GM19463 (cell line): Measurements from ENCODE around the gene MAGI3.
"Not testable (repeated sequence)": the region's sequence is repeated elsewhere in the genome, so short reads cannot be mapped to it uniquely, and the experiment has no call there.

ENCODE experiments used
- ATAC-seq: cut with Tn5 transposase; IDR thresholded peaks from one replicate; pipeline ENCODE4 v1.9.1; 2021; ENCODE audit warnings: mild to moderate bottlenecking, moderate library complexity; ENCODE audit not compliant: unreplicated experiment

MAGI3 gene

DNA sequence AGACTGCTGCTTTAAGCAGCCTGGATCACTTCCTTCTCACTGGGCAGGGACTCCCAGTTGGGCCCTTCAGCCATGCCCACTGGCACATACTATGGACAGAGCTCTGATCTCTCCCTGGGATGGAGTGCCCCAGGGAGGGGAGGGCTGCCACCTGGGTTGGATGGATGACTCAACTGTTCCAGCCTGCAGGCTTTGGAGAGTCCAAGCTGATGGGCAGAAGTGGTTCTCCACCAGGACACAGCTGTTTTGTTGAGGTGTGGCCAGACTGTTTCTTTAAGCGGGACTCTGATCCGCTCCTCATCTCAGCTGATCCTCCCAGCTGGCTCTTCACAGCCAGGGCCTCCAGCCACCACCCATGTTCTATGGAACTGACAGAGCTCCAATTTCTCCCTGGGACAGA lies 166.9 kb downstream of the MAGI3 start:
- ATAC-seq: no peak

DNA sequence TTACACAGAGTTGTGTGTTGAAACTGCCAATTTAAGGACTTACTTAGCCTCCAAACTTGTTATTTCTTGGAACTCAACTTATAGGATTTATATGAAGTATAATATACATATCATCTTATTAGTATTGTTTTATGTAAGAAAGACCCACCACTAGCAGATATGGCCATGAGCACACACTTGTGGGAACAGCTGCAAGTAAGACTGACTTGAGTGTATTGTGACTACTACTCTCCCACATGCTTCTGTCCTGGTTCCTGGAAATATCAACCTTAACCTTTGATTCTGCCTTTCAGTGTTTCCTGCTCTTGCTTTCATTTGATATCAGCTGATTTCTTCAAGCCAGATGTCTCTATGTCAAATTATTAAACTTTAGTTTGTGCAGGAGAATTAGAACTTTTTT lies 175.3 kb downstream of the MAGI3 start:
- ATAC-seq: no peak

DNA sequence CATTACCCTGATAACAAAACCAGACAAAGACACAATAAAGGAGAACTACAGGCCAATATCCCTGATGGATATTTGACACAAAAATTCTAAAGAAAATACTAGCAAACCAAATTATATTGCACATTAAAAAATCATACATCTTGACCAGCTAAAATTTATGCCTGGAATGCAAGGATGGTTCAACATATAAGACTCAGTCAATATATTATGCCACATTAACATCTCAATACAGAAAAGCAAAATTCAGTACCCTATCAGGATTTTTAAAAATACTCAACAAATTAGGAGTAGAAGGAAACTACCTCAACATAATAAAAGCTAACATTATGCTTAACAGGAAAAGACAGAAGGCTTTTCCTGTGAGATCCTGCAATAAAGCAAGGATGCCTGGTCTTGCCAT lies 177.1 kb downstream of the MAGI3 start:
- ATAC-seq: no peak

GRCh38 chr1:113575744-113576260 lies 185.5 kb downstream of the MAGI3 start:
- ATAC-seq: not testable (repeated sequence)

DNA sequence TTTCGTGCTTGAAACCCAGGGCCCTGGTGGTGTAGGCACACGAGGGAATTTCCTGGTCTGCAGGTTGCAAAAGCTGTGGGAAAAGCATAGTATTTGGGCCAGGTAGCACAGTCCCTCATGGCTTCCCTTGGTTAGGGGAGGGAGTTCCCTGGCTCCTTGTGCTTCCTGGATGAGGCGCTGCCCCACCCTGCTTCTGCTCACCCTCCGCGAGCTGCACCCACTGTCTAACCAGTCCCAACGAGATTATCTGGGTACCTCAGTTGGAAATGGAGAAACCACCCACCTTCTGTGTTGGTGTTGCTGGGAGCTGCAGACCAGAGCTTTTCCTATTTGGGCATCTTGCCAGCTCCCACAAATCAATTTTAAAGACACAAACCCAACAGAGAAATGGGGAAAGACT lies 186.0 kb downstream of the MAGI3 start:
- ATAC-seq: no peak

GRCh38 chr1:113579256-113580018 lies 189.1 kb downstream of the MAGI3 start:
- no peak for ATAC-seq

GRCh38 chr1:113581323-113581722 lies 191.0 kb downstream of the MAGI3 start:
- ATAC-seq: no peak

DNA sequence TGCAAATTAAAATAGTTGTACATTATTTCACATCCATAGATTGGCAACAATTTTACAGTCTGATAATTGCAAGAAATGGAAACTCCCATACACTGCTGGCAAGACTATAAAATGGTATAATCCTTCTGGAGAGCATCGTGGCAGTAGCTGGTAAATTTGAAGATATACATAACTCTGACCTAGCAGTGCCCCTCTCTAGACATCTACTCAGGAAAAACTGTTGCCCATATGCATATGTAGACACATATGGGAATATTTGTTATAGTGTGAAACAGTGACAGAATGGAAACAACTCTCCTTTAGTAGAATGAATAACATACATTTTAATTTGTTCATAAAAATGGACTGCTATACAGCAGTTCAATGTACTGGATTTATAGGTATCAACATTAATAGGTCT lies 191.8 kb downstream of the MAGI3 start:
- no peak for ATAC-seq

- ATAC-seq: no peak
Observed at GRCh38 chr1:113587475-113587874, 197.2 kb downstream of the MAGI3 start.

DNA sequence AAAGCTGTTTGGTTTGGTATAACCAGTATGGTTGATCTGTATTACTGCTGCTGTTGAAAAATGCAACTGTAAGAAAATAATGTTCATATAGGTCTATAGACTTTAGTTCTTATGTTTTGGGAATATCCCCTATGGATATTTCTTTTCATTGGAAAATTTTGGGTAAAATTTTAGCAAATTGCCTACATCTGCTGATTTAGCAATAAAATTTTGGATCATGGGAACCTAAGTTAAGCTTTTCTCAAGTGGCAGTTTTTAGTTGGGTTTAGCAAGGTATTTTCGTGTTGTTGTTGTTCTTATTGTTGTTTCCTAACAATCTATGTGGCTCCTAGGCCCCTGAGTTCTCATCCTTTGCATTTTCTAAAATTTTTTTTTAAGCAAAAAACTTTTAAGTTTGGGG lies 201.9 kb downstream of the MAGI3 start:
- ATAC-seq: no peak

DNA sequence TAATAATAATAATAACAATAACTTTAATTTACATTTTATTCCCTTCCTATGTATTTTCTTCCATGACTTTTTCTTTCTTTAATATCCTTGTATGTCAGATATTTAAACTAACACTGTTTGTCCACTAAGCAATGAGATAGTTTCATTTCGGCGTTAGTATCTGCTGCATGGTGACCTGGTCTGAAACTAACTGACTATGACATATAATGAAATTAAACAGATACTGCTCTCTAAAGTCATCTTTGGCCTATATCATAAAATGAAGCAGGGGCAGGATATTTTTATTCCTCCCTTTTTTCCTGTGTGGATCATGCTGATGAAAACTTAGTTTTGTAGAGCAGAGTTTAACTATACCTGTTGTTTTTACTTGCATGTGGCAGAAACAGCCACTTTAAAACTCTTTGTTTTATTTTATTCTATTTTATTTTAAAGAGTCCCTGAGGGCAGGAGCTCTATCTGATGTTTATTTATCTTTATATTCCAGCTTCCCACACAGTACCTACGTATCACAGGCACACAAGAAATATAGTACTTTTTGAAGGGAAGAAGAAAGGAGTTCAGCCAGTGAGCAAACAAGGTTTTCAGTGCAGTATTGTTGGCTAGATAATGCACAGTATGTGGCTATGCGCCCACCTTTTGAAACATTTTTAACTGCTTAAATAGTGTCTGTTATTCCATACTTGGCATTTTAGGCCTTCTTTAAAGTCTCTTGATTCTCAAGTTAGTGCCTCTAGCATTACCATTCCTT lies 203.4 kb downstream of the MAGI3 start:
- ATAC-seq: no peak

- ATAC-seq: not testable (repeated sequence)
Observed at GRCh38 chr1:113604466-113604865, 214.2 kb downstream of the MAGI3 start.

DNA sequence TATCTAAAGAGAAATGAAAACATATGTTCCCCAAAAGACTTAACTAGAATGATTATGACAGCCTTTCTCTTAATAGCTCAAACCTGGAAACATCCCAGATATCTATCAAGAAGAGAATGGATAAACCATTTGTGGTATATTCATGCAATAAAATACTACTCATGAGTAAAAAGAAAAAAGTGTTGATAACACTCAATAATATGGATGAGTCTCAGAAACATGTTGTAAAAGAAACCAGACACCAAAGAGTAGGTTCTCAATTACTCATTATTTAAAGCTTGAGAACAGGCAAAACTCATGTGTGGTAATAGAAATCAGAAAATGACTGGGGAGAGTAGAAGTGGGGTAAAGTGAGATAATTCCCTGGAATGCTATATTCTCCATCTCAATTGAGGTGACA lies 214.8 kb downstream of the MAGI3 start:
- no peak for ATAC-seq

GRCh38 chr1:113608399-113608798 lies 218.1 kb downstream of the MAGI3 start:
- no peak for ATAC-seq

DNA sequence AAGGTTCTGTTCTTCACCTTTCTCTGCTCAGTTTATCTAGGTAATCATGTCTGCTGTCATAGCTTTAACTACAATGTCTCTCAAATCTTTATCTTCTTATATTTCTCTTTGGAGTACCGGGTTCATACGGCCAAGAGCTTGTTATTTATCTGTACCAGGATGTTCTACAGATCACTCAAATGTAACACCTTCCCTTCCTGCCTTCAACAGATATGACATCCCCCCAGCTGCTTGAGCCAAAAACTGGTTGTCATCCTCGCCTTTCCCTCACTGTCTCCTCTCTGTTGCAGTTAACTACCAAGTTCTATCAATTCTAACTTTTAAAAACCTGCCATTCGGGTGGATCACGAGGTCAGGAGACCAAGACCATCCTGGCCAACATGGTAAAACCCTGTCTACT lies 220.1 kb downstream of the MAGI3 start:
- ATAC-seq: no peak

DNA sequence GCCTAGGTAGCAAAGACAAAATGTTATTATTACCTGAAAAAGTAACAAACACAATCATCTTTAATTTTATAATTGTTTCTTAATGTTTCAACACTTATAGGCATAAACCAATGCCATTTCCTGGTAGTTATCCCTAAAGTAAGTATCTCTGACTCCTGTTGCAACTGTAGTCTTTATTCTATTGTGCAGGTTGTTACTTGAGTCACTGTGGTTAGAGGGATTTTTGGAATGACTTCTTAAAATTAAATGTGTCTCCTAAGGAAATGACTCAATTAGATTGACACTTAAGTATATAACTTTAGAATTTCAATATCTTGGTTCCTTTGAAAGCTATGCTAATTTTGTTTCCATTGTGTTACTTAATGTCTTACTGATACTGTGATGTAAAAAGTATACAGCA lies 225.1 kb downstream of the MAGI3 start:
- no peak for ATAC-seq

GRCh38 chr1:113616156-113616555 lies 225.8 kb downstream of the MAGI3 start:
- no peak for ATAC-seq

DNA sequence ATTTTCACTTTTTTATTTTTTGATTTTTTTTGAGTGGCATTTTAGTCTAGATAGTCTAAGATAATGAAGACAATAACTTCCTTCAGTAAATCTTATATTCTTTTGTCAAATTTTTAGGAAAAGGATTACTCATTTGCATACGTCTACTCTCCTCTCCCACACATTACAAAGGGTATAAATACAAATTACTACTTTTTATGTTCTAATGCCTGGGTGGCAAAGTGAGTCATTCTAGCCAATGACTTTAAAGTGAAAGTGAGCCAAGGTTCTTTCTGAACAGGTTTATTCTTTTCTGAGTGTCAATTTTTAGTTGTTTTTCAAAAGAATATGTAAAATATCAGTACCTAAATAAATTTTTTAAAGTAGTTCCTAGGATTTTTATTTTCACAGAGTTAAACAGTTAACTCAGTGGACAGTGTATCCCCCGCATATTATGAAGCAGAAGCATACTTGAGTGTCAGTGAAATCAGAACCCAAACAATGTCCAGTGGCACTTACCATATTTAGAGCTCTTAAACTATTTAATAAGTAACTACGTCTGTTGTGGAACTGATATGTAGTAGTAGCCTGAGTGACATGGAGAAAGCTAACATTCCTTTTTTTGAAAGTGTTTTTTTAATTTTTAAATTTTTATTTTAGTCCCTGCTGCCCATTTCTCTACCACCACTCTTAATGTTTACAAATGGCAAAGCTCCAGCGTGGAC lies 227.3 kb downstream of the MAGI3 start:
- ATAC-seq: no peak

- ATAC-seq: no peak
Observed at GRCh38 chr1:113628997-113629396, 238.7 kb downstream of the MAGI3 start.

GRCh38 chr1:113630340-113631327 lies 240.3 kb downstream of the MAGI3 start:
- no peak for ATAC-seq
